A549 treated with Hydrocortisone at 1 μM for 4 hours (cell line): ENCODE measurements around the gene INIP. TPM values are rescaled to one million over a fixed set of nuclear protein-coding genes. Genes with fewer than 3 reads are reported as not detected.

Experiments used
- total RNA-seq: library from RNA; stranded (reverse); fragments of 200-300 nt; extraction: Qiagen RNA extraction; gene quantifications from 5 replicates; pipeline ENCODE4 v1.2.3, GENCODE V29; 2022

The INIP gene
- 15.0 to 20.0 TPM (median 16.7 TPM) in 5 replicates for total RNA-seq

GRCh38 chr9:112717661-112718331 is at the start of gene INIP:
Gene INIP, minus strand, starts transcription at chr9:112718117. Its CDS starts 1,632 bp downstream, at chr9:112716485.

GRCh38 chr9:112750016-112750763 is 32.3 kb upstream of the INIP start, which contains the start of gene SNX30:
Gene SNX30, plus strand, starts transcription at chr9:112750760. Its CDS starts 242 bp downstream, at chr9:112751002.

Other genes starting within 250 kb of the INIP start
- gene KIAA1958, start 231.3 kb downstream of the INIP start, total RNA-seq, result 1.3 to 2.6 TPM (median 2.1 TPM) in 5 replicates
- 4.0 to 7.0 TPM (median 4.6 TPM) in 5 replicates for gene SNX30, start 32.6 kb upstream of the INIP start, total RNA-seq
- not detected in 5 replicates for gene SLC46A2, start 172.8 kb upstream of the INIP start, total RNA-seq